Central memory CD8-positive, alpha-beta T cell (primary cell): ENCODE results near the gene PHLDB2.
A peak's percentile ranks its signal among the peaks of the same experiment; 100 is the strongest.

Source experiments
- ATAC-seq: fragments of 150-1000 bp; cut with Tn5 transposase; replicated peaks from 2 replicates; pipeline ENCODE4 v1.10.0; 2022; ENCODE audit warnings: mild to moderate bottlenecking, moderate FRiP score, moderate number of reproducible peaks; ENCODE audit not compliant: poor library complexity, severe bottlenecking; ENCODE audit errors: extremely low read depth
- DNase-seq, 2 donors: peaks; one replicate each; pipeline ENCODE4 v3.0.0; 2021; ENCODE audit warnings: low spot score in 2 of 2
- H3K27ac Mint-ChIP-seq: one replicate; pipeline ENCODE4 v1.8.0; 2022; ENCODE audit warnings: low read depth, mild to moderate bottlenecking, moderate library complexity, mixed read lengths
- H3K27me3 Mint-ChIP-seq: one replicate; pipeline ENCODE4 v1.8.0; 2022; ENCODE audit warnings: mixed read lengths
- H3K36me3 Mint-ChIP-seq: one replicate; pipeline ENCODE4 v1.8.0; 2022; ENCODE audit warnings: mild to moderate bottlenecking, moderate library complexity, mixed read lengths; ENCODE audit not compliant: insufficient read depth
- H3K4me1 Mint-ChIP-seq: one replicate; pipeline ENCODE4 v1.8.0; 2022; ENCODE audit warnings: mixed read lengths
- H3K4me3 Mint-ChIP-seq: one replicate; pipeline ENCODE4 v1.8.0; 2022; ENCODE audit warnings: mild to moderate bottlenecking, moderate library complexity, mixed read lengths
- H3K9me3 Mint-ChIP-seq: one replicate; pipeline ENCODE4 v1.8.0; 2022; ENCODE audit warnings: mixed read lengths

Gene PHLDB2

DNA sequence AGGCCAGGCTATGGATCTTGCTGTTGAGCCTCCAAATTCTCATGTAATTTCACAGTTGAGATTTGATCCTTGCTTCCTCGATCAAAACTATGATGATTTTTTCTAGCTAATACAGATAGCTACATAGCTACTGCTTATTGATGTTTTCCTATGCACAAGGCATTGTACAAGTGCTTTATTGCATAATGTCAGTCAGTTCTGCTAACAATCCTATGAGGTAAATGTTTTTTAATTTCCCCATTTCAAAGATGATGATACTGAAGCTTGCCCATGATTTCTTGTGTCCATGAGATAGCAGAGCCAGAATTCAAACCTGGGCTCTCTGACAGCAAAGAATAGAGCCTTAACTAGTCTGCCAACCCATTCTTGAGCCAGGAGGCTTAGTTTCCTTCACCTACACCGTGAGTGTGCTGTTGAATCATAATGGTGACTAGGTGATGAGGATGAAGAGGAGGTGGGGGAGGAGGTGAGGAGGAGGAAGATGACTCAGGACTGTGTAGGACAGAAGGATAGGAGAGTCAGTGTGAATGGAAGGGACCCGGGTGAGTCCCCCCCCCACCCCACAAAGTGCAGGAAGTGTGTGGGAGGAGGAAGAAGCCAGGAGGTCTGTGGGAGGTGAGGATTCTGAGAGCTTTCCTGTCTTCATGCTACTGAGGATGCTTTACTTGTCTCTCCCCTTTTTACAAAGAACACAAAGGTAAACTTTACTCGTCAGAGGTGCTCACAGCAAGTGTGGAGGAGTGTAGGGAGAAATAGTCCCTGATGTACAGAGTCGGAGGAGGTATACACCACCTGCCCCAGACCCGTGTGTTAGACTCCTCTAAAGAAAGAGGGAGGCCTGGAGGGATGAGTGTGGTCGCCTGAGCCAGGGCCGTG is 143.3 kb downstream of the PHLDB2 start:
- H3K9me3 Mint-ChIP-seq, result no peaks in the 10 kb centered on the region
- peaks cover 21% of the 10 kb centered on the region for H3K4me1 Mint-ChIP-seq
- H3K27ac Mint-ChIP-seq, result no peak overlapping the region

DNA sequence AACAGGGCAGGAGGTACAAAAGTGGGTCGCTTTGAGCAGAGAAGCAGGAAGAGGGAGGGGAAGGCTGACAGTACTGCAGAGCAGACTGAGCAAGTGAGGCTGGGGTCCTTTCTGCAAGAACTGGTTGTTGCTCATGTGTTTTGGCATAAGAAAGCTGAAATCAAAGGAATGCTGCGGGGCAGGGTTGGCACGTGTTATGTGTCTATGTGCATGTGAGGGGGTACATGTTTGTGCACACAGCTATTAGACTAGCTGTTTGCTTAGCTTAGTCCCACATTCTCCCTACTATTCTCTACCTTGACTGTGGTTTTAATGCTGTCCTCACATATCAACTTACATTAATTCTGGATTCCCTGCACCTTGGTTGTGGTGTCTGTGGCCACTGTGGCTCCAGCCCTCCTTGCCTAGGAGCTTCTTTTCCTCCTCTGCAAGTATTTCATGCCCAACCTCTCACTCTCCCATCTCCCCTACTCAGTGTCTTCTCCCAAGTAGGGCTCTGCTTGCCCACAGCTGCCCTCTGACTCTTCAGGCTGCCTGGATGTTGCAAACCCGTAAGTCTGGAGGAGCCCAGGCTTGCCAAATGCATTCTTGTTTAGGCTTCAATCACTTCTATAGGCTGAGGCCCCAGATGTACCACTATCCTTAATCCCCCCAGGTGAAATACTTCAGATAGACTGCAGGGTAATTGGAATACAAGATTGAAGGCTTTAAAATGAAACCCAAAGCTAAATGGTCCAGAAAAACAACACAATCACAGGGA is 144.4 kb downstream of the PHLDB2 start:
- H3K9me3 Mint-ChIP-seq, result no peaks in the 10 kb centered on the region
- H3K36me3 Mint-ChIP-seq, result no peaks in the 10 kb centered on the region
- H3K27me3 Mint-ChIP-seq, result no peaks in the 10 kb centered on the region
- DNase-seq (no peak), ATAC-seq (no peak)
- H3K4me1 Mint-ChIP-seq, result peaks cover 21% of the 10 kb centered on the region
- no peak overlapping the region for H3K27ac Mint-ChIP-seq
- H3K4me3 Mint-ChIP-seq, result no peak overlapping the region

More for the DNA sequence above, 143.3 kb downstream of the PHLDB2 start:
- Mint-ChIP-seq H3K27me3 (no peaks in the 10 kb centered on the region), H3K4me3 (no peak overlapping the region), H3K36me3 (no peaks in the 10 kb centered on the region)
- no peak for ATAC-seq
- DNase-seq, result no peak

DNA sequence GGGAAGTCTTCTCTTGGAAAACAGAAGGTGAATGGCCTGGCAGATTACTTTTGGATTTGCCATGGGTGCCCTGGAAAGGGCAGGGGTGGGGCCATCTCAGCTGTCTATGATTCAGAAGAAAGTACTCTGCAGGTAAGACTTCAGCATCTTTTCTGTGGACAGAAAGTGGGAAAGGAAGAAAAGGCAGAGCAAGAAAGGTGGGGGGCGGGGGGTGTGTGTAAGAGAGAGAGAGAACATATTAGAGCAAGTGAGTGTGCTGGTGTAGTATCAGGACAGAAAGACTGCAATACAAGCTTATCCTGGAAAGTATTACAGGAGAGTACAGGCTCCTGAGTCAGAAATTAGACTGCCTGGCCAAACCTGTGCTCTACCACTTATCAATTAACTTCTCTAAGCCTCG is 145.1 kb downstream of the PHLDB2 start:
- Mint-ChIP-seq H3K9me3 (no peaks in the 10 kb centered on the region), H3K36me3 (no peaks in the 10 kb centered on the region), H3K4me3 (no peak overlapping the region), H3K27me3 (no peaks in the 10 kb centered on the region), H3K27ac (no peak overlapping the region), H3K4me1 (peaks cover 21% of the 10 kb centered on the region)
- DNase-seq (no peak), ATAC-seq (no peak)

DNA sequence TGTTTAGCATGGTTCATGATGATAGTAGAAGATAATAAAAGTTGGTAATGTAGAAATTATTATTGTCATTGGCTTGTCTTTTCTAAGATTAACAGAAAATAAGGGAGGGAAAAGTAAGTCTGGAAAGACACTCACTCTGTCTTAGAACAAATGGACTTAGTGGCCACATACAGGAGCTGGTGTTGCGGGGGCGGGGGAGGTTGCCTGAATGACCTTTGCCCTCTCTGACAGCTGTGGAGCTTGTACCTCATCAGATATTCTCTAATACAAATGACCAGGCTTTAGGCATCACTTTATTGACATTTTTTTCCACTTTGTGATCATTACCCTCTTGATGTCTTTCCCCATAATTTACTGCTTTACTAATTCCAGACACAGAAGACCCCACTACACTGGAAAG is 145.6 kb downstream of the PHLDB2 start:
- Mint-ChIP-seq H3K4me1 (peaks cover 21% of the 10 kb centered on the region), H3K36me3 (no peaks in the 10 kb centered on the region), H3K27ac (no peak overlapping the region), H3K27me3 (no peaks in the 10 kb centered on the region), H3K4me3 (no peak overlapping the region), H3K9me3 (no peaks in the 10 kb centered on the region)
- DNase-seq (no peak), ATAC-seq (no peak)

DNA sequence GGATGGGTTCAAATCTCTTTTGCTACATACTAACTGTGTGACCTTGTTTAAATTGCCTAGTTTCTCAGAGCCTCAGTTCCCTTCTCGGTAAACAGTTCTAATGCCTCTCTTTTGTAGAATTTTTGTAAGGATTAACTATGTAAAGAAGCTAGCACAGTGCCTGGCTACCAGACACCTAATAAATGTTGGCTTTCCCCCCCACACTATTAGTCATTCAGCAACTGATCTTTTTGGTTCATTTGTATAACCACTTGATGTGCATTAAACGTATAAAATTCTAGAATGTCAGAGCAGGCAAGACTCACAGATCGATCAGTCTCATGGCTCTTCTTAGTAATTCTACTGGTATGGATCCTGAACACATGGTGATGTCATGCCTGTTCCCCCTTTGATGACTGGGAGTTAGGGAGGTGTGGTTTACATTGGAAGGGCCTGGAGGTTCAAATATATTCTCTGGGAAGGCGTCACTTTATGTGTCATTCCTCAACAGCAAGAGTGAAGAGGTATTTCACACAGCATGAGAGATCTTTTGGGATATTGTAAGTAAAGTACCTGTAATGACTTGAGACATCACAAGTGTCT is 146.1 kb downstream of the PHLDB2 start:
- H3K27me3 Mint-ChIP-seq, result no peaks in the 10 kb centered on the region
- no peaks in the 10 kb centered on the region for H3K36me3 Mint-ChIP-seq
- no peak for ATAC-seq
- DNase-seq, result no peak
- H3K27ac Mint-ChIP-seq, result no peak overlapping the region
- H3K4me3 Mint-ChIP-seq, result no peak overlapping the region
- no peaks in the 10 kb centered on the region for H3K9me3 Mint-ChIP-seq
- H3K4me1 Mint-ChIP-seq, result peaks cover 21% of the 10 kb centered on the region

DNA sequence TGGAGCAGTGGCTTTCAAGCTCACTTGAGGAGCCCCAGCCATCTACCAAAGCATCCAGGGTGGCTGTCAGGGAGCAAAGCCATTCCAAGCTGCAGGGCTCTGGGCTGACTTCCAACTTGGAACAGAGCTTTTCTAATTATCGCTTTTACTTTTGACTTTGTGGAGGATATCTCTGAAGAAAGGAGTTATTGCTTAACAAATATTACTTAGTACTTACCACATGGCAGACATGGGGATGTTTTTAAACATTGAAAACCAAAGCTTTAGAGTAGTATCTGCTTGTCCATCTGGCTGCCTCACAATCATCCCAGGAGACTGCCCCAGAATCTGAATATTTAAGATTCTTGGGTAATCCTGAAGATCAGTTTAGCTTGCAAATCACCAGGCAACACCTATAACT is 148.6 kb downstream of the PHLDB2 start:
- H3K27me3 Mint-ChIP-seq, result no peaks in the 10 kb centered on the region
- no peak for ATAC-seq
- H3K4me3 Mint-ChIP-seq, result no peak overlapping the region
- H3K36me3 Mint-ChIP-seq, result no peaks in the 10 kb centered on the region
- no peaks in the 10 kb centered on the region for H3K9me3 Mint-ChIP-seq
- no peak for DNase-seq
- peaks cover 14% of the 10 kb centered on the region for H3K4me1 Mint-ChIP-seq
- H3K27ac Mint-ChIP-seq, result no peak overlapping the region

DNA sequence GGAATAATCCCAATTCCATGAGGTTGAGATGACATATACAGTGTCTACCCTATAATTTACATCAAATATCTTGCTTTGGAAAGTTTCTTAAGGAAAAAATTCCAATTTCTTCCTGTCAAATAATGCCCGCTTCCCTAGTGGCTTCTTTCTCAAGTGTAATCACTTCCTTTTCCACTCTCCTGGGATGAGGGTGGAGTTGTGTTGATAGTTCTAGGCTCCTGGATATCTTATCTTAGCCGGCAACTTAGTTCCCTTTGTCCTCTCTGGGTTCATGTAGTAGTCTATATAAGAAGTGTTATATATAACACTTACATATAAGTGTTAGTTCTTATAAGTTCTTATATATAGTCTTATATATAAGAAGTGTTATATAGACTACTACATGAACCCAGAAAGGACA is 150.6 kb downstream of the PHLDB2 start:
- Mint-ChIP-seq H3K4me3 (no peak overlapping the region), H3K36me3 (no peaks in the 10 kb centered on the region), H3K27me3 (no peaks in the 10 kb centered on the region), H3K27ac (no peak overlapping the region), H3K4me1 (peaks cover 9% of the 10 kb centered on the region), H3K9me3 (no peaks in the 10 kb centered on the region)
- ATAC-seq, result no peak
- DNase-seq, result no peak

DNA sequence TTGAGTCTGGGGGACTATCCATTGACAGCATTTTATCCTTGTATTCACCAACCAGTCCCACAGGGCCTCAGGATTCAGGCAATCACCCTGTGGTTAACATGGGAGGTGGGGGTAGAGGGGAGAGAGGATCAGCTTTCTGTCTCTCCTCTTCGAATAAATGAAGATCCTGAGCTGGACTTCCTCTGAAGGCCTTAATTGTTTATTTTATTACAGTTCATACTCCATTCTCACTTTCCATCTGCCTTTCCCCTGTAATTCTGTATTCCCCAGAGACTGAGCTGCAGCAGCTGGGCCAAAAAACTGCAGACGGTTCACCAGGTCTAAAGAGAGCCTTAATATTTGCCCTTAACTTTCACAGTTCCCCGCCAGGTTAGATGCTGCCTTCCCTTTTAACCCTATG is 151.6 kb downstream of the PHLDB2 start:
- no peaks in the 10 kb centered on the region for H3K9me3 Mint-ChIP-seq
- H3K27me3 Mint-ChIP-seq, result no peaks in the 10 kb centered on the region
- DNase-seq (no peak), ATAC-seq (no peak)
- H3K27ac Mint-ChIP-seq, result no peak overlapping the region
- H3K4me3 Mint-ChIP-seq, result no peak overlapping the region
- no peaks in the 10 kb centered on the region for H3K36me3 Mint-ChIP-seq
- H3K4me1 Mint-ChIP-seq, result peaks cover 9% of the 10 kb centered on the region

DNA sequence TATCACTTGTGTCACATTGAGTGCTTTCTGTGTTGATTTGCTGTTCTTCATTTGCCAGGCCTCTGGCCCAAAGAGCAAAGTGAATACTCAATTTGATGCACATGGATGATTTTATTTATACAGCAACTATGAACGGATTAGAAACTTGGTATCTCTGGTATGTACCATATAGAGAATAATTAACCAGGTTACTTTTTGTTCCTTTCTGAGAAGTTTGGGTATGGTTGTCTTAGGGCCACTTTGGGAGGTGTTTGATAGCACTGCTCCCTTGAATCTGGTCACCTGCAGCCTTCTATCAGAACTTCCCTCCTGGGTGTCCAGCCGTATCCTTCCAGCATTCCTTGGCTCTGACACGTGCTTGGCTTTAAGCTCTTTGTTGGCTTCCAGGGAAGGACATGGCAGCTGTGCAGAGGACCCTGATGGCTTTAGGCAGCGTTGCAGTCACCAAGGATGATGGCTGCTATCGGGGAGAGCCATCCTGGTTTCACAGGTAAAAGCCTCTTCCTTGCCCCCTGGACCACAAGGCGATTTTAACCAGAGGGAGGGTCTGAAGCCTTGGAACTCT is 152.4 kb downstream of the PHLDB2 start:
- no peak overlapping the region for H3K4me3 Mint-ChIP-seq
- H3K4me1 Mint-ChIP-seq, result peaks cover 9% of the 10 kb centered on the region
- no peaks in the 10 kb centered on the region for H3K9me3 Mint-ChIP-seq
- H3K27me3 Mint-ChIP-seq, result no peaks in the 10 kb centered on the region
- ATAC-seq (no peak), DNase-seq (no peak)
- no peaks in the 10 kb centered on the region for H3K36me3 Mint-ChIP-seq
- H3K27ac Mint-ChIP-seq, result no peak overlapping the region

DNA sequence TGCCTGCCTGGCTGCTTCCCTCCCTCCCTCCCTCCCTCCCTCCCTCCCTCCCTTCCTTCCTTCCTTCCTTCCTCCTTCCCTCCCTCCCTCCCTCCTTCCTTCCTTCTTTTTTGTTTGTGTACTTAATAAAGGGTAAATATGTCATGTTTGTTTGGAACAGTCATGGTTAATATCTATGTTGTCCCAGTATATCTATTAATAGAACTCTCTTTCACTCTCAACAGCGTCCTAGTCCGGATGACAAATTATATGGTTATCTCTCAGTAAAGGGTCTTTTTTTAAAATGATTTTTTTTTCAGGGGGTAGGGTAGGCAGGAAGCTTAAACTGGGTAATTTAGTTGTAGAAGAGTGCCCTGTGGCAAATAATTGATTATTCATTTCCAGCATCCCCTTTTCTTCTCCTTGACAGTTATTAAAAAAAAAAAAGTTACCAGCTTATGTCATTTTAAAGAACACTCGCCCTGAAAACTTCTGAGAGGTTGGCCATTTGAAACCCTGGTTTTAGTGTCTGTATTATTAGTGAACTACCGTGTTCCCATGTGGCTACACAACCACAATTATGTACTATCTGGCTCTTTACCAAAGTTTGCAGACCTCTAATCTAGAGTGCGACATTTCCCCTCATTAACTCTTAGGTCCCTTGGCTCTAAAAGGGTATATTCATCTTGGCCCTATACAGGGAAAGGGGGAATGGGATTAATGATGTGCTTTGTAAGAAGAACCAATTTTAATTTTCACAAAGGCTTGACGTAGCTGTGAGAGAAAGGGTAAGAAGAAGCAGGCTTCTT is 153.3 kb downstream of the PHLDB2 start:
- Mint-ChIP-seq H3K36me3 (no peaks in the 10 kb centered on the region), H3K4me1 (peaks cover 9% of the 10 kb centered on the region), H3K27ac (no peak overlapping the region), H3K27me3 (no peaks in the 10 kb centered on the region), H3K9me3 (no peaks in the 10 kb centered on the region), H3K4me3 (no peak overlapping the region)
- no peak for ATAC-seq
- DNase-seq, result no peak

DNA sequence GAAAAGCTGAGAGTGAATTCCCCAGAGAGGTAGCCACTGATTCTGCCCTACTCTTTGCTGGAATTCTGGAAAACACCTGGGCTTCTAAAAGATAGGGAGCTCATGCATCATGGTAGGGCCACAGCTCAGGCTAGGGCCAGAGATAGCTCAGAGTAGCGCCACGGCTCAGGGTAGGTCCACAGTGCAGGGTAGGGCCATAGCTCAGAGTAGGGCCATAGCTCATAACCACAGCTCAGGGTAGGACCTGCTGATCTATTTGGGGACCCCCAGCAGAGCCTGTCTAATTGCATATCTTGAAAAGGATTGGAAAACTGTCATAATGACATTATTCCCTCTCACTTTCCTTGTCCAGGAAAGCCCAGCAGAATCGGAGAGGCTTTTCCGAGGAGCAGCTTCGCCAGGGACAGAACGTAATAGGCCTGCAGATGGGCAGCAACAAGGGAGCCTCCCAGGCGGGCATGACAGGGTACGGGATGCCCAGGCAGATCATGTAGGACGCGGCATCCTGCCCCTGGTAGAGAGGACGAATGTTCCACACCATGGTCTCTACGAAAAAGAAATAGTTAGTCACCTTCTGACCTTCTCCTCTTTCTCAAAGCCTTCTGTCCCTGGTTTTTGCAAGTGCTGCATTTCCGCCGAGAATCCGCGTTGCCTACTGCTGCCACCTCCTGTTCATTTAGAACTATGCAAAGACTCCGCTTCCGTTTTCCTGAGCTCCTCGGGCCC is 154.2 kb downstream of the PHLDB2 start:
- DNase-seq, result peak; percentile 21 to 23
- H3K36me3 Mint-ChIP-seq, result no peaks in the 10 kb centered on the region
- no peaks in the 10 kb centered on the region for H3K27me3 Mint-ChIP-seq
- H3K4me3 Mint-ChIP-seq, result no peak overlapping the region
- no peak overlapping the region for H3K27ac Mint-ChIP-seq
- peaks cover 9% of the 10 kb centered on the region for H3K4me1 Mint-ChIP-seq
- no peaks in the 10 kb centered on the region for H3K9me3 Mint-ChIP-seq
- peak; percentile 70 for ATAC-seq

DNA sequence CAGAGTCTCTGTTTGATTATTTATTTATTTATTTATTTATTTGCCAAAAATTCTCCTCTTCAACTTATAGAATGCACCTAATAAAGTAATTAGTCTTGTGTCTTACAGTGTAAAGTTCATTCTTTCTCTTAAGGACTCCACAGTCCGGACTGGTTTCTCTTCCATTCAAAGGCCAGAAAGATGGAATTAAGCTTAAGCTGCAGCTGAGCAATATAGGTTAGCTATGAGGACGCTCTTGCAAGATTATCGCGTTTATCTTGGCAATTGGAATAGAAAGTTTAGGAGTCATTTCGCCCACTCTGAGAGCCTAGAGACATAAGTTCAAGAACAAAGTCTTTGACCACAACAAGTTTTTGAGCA is 154.7 kb downstream of the PHLDB2 start:
- H3K27ac Mint-ChIP-seq, result no peak overlapping the region
- H3K9me3 Mint-ChIP-seq, result no peaks in the 10 kb centered on the region
- no peaks in the 10 kb centered on the region for H3K36me3 Mint-ChIP-seq
- no peak overlapping the region for H3K4me3 Mint-ChIP-seq
- ATAC-seq, result no peak
- H3K4me1 Mint-ChIP-seq, result peaks cover 9% of the 10 kb centered on the region
- H3K27me3 Mint-ChIP-seq, result no peaks in the 10 kb centered on the region
- no peak for DNase-seq
